Measurements from ENCODE around the gene ZFYVE28.

ZFYVE28 gene

DNA sequence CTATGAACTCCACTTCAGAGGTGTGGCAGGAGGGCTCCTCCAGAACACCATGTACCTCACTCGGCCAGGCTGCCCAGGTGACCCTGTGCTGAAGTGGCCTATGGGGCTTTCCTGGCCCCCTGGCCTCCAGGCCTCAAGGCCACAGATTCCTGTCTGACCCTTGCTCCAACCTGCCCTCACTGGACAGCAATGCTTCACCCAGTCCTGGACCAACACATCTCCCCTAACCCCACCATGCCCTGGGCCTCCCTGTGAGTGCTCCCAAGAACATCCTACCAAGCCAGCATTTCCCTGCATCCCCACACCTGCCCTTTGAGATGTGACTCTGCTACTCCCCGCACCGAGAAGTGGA is 10.5 kb downstream of the ZFYVE28 start:
- no peak for DNase-seq (ENCODE audit: low spot score)
- no peak overlapping the region for H3K27ac ChIP-seq
- TF ChIP-seq, protein P1, sequence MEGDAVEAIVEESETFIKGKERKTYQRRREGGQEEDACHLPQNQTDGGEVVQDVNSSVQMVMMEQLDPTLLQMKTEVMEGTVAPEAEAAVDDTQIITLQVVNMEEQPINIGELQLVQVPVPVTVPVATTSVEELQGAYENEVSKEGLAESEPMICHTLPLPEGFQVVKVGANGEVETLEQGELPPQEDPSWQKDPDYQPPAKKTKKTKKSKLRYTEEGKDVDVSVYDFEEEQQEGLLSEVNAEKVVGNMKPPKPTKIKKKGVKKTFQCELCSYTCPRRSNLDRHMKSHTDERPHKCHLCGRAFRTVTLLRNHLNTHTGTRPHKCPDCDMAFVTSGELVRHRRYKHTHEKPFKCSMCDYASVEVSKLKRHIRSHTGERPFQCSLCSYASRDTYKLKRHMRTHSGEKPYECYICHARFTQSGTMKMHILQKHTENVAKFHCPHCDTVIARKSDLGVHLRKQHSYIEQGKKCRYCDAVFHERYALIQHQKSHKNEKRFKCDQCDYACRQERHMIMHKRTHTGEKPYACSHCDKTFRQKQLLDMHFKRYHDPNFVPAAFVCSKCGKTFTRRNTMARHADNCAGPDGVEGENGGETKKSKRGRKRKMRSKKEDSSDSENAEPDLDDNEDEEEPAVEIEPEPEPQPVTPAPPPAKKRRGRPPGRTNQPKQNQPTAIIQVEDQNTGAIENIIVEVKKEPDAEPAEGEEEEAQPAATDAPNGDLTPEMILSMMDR (IDR thresholded peaks at IDR 0.05): no peak
- no peak overlapping the region for H3K4me3 ChIP-seq

DNA sequence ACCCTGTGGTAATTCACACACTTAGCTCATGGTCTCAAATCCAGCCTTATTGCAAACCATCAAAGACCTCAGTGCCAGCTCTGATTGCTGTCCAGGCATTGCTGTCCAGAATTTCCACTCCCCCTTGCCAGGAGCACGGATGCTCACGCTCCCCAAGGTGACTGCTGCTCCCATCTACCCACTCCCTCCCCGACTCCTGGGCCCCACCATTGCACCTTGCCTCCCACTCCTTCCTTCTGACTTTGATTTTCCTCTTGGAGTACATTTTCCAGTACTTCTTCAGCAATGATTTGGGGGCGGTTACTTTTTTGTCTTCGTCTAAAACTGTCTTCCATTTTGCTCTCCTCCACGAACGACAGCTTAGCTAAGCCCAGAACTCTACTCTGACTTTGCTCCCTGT is 11.5 kb downstream of the ZFYVE28 start:
- DNase-seq (ENCODE audit: low spot score): no peak
- H3K27ac ChIP-seq: no peak overlapping the region
- TF ChIP-seq, protein P1 (IDR thresholded peaks at IDR 0.05): no peak
- no peak overlapping the region for H3K4me3 ChIP-seq

- TF ChIP-seq, protein P1 (IDR thresholded peaks at IDR 0.05): no peak
- Histone ChIP-seq H3K4me3 (no peak overlapping the region), H3K27ac (no peak overlapping the region)
- no peak for DNase-seq (ENCODE audit: low spot score)
Measured at GRCh38 chr4:2406406-2406805, 12.0 kb downstream of the ZFYVE28 start.

DNA sequence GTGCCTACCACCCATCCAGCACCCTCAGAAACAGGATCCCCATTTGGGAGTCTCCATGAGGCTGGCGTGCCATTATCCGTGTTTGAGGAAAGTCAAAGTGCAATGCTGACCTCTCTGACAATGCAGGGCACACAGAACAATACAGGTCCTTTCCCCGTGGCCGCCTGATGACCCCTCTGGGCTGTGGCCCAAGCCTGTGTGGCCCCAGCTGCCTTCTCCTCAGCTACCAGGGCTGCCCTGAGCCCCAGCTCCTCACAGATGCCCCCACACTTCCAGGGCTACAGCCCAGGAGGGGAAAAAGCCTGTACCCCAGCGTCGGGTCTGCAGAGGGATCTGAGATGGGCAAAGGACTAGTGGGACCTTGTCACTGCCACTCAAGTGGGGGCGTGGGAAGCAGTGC is 15.5 kb downstream of the ZFYVE28 start:
- TF ChIP-seq, protein P1 (IDR thresholded peaks at IDR 0.05): no peak
- no peak for DNase-seq (ENCODE audit: low spot score)
- Histone ChIP-seq H3K27ac (no peak overlapping the region), H3K4me3 (peak overlapping the region; percentile 69)

DNA sequence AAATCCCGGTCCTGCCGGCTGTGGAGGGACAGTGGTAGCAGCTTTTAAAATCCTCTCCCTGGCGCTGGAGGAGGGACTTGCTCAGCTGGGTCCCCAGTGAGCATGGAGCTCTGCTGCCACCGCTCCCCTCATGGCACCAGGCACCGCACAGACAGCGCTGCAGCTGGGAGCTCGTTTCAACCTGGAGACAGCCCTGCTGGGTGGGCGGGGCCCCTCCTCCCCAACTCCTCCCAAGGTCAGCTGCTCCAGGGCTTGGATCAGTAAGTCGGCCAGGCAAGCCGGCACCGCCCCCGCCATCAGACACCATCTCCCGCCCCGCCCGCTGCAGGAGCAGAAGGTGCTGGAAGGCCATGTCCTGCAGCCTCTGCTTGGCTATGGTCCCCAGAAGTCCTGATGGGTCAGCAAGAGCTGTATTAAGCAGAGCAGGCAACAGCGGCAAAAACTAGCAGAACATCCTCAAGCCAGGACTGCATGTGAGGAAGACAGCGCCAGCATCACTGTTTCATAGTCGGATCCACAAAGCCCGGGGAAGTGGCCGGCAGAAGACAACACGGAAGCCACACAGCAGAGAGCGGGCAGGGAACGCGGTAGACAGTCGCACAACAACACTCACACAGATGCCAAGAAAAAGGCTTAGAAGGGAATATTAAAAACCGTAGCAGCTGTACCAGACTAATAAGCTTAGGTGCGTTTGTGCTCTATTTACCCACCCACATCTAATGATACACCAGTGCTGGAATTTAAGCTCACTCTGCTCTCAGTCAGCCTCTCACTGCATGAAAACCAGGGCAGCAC is 16.2 kb downstream of the ZFYVE28 start:
- DNase-seq (ENCODE audit: low spot score): no peak
- peak overlapping the region; percentile 69 for H3K4me3 ChIP-seq

GRCh38 chr4:2401610-2401983 is 16.8 kb downstream of the ZFYVE28 start:
- TF ChIP-seq, protein P1 (IDR thresholded peaks at IDR 0.05): no peak
- H3K27ac ChIP-seq: no peak overlapping the region
- peak overlapping the region; percentile 69 for H3K4me3 ChIP-seq
- DNase-seq (ENCODE audit: low spot score): no peak

More for the DNA sequence above, 16.2 kb downstream of the ZFYVE28 start:
- no peak overlapping the region for H3K27ac ChIP-seq
- TF ChIP-seq, protein P1 (IDR thresholded peaks at IDR 0.05): no peak

Data from coronary artery (tissue), 2 donors.